ENCODE results near the gene PCDHGA11.
"Not testable (repeated sequence)": the region's sequence is repeated elsewhere in the genome, so short reads cannot be mapped to it uniquely, and the experiment has no call there.

The PCDHGA11 gene

GRCh38 chr5:141382469-141383294 is 38.2 kb upstream of the PCDHGA11 start, which contains the start of gene PCDHGA7:
PCDHGA7 (plus strand) TSS chr5:141382742; CDS start chr5:141382900, 158 bp downstream.
- in situ Hi-C loops (cut with HindIII; ENCODE audit: low pct_ligation_motif_present, low sequenced_read_pairs): no loop called here
- no peaks in the 10 kb centered on the region for H3K36me3 ChIP-seq (replicated peaks)
- TF ChIP-seq, protein P1, sequence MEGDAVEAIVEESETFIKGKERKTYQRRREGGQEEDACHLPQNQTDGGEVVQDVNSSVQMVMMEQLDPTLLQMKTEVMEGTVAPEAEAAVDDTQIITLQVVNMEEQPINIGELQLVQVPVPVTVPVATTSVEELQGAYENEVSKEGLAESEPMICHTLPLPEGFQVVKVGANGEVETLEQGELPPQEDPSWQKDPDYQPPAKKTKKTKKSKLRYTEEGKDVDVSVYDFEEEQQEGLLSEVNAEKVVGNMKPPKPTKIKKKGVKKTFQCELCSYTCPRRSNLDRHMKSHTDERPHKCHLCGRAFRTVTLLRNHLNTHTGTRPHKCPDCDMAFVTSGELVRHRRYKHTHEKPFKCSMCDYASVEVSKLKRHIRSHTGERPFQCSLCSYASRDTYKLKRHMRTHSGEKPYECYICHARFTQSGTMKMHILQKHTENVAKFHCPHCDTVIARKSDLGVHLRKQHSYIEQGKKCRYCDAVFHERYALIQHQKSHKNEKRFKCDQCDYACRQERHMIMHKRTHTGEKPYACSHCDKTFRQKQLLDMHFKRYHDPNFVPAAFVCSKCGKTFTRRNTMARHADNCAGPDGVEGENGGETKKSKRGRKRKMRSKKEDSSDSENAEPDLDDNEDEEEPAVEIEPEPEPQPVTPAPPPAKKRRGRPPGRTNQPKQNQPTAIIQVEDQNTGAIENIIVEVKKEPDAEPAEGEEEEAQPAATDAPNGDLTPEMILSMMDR (IDR thresholded peaks at IDR 0.05; ENCODE audit: low read depth, low read length, missing control alignments): peak; percentile 58
- H3K27ac ChIP-seq: no peak within 1 kb of the TSS
- H3K27me3 ChIP-seq (replicated peaks): no peaks in the 10 kb centered on the region
- DNase-seq: peak; percentile 32
- H3K4me3 ChIP-seq (ENCODE audit: low read depth, low read length): peak within 1 kb of the TSS; percentile 58

GRCh38 chr5:141383345-141383744 is 37.5 kb upstream of the PCDHGA11 start:
- DNase-seq: no peak
- in situ Hi-C loops (cut with HindIII; ENCODE audit: low pct_ligation_motif_present, low sequenced_read_pairs): no loop called here
- TF ChIP-seq, protein P1 (IDR thresholded peaks at IDR 0.05; ENCODE audit: low read depth, low read length, missing control alignments): no peak
- H3K36me3 ChIP-seq (replicated peaks): no peaks in the 10 kb centered on the region
- H3K27me3 ChIP-seq (replicated peaks): no peaks in the 10 kb centered on the region
- no peak overlapping the region for H3K4me3 ChIP-seq (ENCODE audit: low read depth, low read length)
- H3K27ac ChIP-seq: no peak overlapping the region

GRCh38 chr5:141384471-141385267 is 36.2 kb upstream of the PCDHGA11 start:
- DNase-seq: no peak
- H3K27ac ChIP-seq: no peak overlapping the region
- H3K4me3 ChIP-seq (ENCODE audit: low read depth, low read length): no peak overlapping the region
- H3K36me3 ChIP-seq (replicated peaks): no peaks in the 10 kb centered on the region
- no peaks in the 10 kb centered on the region for H3K27me3 ChIP-seq (replicated peaks)
- TF ChIP-seq, protein P1 (IDR thresholded peaks at IDR 0.05; ENCODE audit: low read depth, low read length, missing control alignments): no peak
- in situ Hi-C loops (cut with HindIII; ENCODE audit: low pct_ligation_motif_present, low sequenced_read_pairs): no loop called here

DNA sequence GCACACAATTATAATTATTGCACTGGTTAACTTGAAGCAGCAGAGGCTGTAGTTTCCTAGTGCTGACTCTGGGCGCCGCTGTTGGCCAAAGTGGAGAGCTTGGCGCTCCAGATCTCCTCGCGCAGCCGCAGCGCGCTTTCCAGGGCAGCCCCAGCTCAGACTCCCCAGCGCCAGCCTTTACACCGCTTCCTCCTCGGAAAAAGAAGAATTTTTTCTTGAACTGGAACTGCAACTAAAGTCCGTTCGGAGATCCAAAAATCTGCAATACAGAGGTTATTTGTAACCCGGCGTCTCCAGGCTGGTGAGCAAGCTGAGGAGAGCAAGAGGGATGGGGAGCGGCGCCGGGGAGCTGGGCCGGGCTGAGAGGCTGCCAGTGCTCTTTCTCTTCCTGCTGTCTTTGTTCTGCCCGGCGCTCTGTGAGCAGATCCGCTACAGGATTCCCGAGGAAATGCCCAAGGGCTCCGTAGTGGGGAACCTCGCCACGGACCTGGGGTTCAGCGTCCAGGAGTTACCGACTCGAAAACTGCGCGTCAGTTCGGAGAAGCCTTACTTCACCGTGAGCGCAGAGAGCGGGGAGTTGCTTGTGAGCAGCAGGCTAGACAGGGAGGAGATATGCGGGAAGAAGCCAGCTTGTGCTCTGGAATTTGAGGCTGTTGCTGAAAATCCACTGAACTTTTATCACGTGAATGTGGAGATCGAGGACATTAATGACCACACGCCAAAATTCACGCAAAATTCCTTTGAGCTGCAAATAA is 33.1 kb upstream of the PCDHGA11 start, which contains the start of gene PCDHGB4:
TSS of gene PCDHGB4 (plus strand) at position 142 of the 755 bp plus-strand sequence. CDS start at position 329, 187 bp downstream.
- in situ Hi-C loops (cut with HindIII; ENCODE audit: low pct_ligation_motif_present, low sequenced_read_pairs); H3K27ac ChIP-seq; H3K27me3 ChIP-seq (replicated peaks); H3K36me3 ChIP-seq (replicated peaks): not testable (repeated sequence)
- peak within 1 kb of the TSS; percentile 30 for H3K4me3 ChIP-seq (ENCODE audit: low read depth, low read length)
- peak; percentile 40 for DNase-seq
- TF ChIP-seq, protein P1 (IDR thresholded peaks at IDR 0.05; ENCODE audit: low read depth, low read length, missing control alignments): peak; percentile 61

GRCh38 chr5:141388661-141389060 is 32.2 kb upstream of the PCDHGA11 start:
- in situ Hi-C loops (cut with HindIII; ENCODE audit: low pct_ligation_motif_present, low sequenced_read_pairs): no loop called here
- Histone ChIP-seq H3K36me3 (replicated peaks) (no peaks in the 10 kb centered on the region), H3K27me3 (replicated peaks) (no peaks in the 10 kb centered on the region), H3K27ac (no peak overlapping the region), H3K4me3 (ENCODE audit: low read depth, low read length) (no peak overlapping the region)
- TF ChIP-seq, protein P1 (IDR thresholded peaks at IDR 0.05; ENCODE audit: low read depth, low read length, missing control alignments): no peak
- DNase-seq: no peak
